LNCAP (cell line): ENCODE results near the gene DNLZ.

Experiments used
- TF ChIP-seq, protein P1 (sequence below): fragments of 450-650 bp; IDR thresholded peaks from 2 replicates; pipeline ENCODE4 v1.5.1; 2017; ENCODE audit warnings: mild to moderate bottlenecking

DNLZ gene

DNA sequence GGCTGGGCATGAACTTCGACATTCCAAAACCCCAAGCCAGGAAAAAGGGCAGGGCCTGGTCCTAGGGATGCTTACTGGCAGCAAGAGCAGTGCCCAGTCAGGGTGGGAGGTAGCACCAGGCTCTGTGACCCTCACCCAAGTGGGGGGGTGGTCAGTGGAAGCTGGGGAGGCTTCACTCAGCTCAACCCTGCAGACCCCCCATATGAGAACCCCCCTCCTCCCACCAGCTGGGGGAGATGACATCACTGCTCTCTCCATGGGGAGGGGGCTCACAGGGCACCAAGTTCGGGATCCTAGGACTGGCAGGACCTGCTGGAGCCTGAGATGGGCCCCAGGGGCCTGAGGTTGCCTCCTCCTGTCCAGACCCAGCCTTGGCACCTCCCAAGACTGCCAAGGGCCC is 4.7 kb downstream of the DNLZ start:
- TF ChIP-seq, protein P1, sequence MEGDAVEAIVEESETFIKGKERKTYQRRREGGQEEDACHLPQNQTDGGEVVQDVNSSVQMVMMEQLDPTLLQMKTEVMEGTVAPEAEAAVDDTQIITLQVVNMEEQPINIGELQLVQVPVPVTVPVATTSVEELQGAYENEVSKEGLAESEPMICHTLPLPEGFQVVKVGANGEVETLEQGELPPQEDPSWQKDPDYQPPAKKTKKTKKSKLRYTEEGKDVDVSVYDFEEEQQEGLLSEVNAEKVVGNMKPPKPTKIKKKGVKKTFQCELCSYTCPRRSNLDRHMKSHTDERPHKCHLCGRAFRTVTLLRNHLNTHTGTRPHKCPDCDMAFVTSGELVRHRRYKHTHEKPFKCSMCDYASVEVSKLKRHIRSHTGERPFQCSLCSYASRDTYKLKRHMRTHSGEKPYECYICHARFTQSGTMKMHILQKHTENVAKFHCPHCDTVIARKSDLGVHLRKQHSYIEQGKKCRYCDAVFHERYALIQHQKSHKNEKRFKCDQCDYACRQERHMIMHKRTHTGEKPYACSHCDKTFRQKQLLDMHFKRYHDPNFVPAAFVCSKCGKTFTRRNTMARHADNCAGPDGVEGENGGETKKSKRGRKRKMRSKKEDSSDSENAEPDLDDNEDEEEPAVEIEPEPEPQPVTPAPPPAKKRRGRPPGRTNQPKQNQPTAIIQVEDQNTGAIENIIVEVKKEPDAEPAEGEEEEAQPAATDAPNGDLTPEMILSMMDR = no peak

GRCh38 chr9:136358016-136358415 is 5.5 kb downstream of the DNLZ start:
- TF ChIP-seq, protein P1 = no peak

DNA sequence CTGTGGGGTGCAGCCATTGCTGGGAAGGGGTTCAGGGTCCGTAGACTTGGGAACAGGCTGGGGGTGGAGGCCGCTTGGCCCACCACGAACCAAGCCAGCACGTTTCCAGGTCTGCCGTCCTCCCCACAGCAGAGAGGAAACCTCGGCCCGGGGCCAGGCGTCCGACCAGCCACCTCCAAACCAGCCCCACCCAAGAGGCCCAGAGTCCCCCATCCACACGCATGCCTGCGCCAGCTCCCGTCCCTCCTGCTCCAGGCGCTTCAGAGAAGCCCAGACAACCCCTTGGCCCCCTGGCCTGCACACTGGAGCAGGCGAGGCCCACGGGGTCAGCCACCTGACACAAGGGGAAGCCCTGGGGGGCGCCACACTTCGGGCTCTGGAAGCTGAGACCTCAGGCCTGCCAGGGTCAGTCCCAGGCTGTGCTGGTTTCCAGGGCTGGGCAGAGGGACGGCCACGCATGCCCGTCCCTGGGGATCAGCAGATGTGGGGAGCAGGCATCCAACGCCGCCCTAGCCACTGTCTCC is 6.3 kb downstream of the DNLZ start:
- TF ChIP-seq, protein P1 = no peak

- TF ChIP-seq, protein P1 = no peak
Observed at GRCh38 chr9:136355616-136356557, 7.7 kb downstream of the DNLZ start.

DNA sequence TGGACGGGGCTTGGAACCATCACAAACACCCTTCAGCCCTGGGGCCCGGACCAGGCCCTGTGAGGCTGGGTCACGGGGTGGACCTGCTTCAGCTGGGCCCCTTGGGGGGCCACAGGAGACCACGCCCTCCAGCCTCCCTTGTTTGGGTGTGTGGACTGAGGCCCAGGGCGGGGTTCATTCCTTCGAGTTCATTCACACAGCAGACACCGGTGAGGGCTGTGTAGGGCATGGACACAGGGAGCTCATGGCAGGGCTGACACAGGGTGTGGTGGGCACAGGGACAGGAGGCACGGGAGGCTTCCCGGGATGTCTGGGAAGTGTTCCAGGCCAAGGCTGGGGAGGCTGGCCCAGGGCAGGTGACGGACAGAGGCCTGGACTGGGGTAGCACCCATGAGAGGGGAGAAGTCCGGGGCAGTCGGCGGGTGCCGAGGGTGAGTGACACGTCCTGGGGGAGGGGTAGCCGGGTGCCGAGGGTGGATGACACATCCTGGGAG is 8.9 kb downstream of the DNLZ start:
- TF ChIP-seq, protein P1 = no peak

DNA sequence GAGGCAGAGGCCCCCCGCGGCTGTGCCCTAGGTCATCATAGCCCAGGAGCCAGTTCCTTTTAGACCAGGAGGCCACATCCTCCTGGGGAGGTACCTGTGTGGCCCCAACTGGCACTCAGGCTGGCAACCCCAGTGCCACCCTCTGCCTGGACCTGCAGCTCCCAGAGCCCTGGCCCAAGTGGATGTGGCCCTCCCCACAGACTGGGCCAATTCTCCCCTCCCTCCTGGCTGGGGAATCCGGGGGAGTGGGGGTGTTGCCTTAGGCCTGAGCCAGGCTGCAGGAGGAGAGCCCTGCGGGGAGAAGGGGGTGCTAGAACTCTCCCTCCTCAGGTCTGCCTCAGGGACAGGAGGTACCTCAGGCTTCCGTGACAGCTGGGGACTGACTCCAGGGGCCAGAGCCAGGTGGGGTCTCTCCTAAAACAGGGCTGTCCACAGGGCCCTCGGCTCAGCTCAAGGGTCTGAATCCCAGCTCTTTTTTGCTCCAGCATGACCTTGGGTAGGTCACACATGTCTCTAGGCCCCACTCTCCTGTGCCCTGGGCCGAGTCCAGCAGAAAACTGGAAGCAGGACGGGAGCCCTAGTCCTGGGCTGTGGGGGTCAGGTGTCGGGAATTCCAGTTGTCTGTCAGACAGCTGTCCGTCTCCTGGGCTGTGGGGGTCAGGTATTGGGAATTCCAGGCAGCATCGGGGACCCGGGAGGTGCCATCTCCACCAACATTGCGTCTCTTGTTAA is 9.6 kb downstream of the DNLZ start:
- TF ChIP-seq, protein P1 = no peak

DNA sequence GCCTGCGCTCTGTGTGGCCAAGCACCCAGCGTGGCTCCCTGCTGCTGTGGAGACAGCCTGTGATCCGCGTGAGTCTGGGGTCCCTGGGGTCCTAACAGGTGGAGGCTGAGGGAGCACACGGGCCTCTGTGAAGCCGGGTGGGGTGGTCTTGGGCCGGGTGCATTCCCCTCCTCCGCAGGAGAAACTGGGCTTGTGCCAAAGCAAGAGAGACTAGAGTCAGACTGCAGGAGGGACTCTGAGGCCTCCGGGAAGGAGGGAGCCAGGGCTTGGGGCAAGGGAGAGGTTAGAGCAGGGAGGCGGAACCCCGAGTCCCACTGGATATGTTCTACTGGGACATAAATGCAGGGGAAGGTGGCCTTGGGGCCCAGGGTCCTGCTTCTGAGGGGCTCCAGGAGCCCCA is 10.5 kb downstream of the DNLZ start:
- TF ChIP-seq, protein P1 = no peak
